H1 (cell line): ENCODE measurements around the gene GOLGA6L10. TPM values are rescaled to one million over a fixed set of nuclear protein-coding genes. Genes with fewer than 3 reads are reported as not detected.
"Not testable (repeated sequence)": the region's sequence is repeated elsewhere in the genome, so short reads cannot be mapped to it uniquely, and the experiment has no call there.

Experiments used
- CTCF ChIA-PET: fragments of 300-600 bp; sonication (Branson Sonifier 250); formaldehyde crosslinking; loops from one replicate; lab custom pipeline; 2021; ENCODE audit not compliant: partially characterized antibody; lab: Charles Lee
- POLR2A ChIA-PET: fragments of 300-600 bp; sonication (Branson Sonifier 250); formaldehyde crosslinking; loops from one replicate; lab custom pipeline; 2021; ENCODE audit warnings: inconsistent platforms; ENCODE audit not compliant: partially characterized antibody; lab: Charles Lee
- DNase-seq, 2 experiments: peaks; one replicate each; pipeline versions ENCODE4 v3.0.0 to v3.0.0-alpha.2; 2010 to 2022; ENCODE audit warnings: low spot score in 2 of 2, low read depth in 1 of 2, mixed read lengths in 1 of 2
- FAIRE-seq: peaks from 2 replicates; lab custom pipeline; 2011; peaks lifted over from hg19 to GRCh38; lab: Jason Lieb, UNC
- H2AFZ ChIP-seq: 2 replicates; pipeline ENCODE4 v1.8.1; 2012; ENCODE audit warnings: low read length, inconsistent platforms
- H2AK5ac ChIP-seq: 2 replicates; pipeline ENCODE4 v1.6.1; 2013; ENCODE audit warnings: low read depth, low read length
- H2BK120ac ChIP-seq: replicated peaks from 2 replicates; pipeline ENCODE3; 2013; ENCODE audit warnings: low read depth, low read length, inconsistent platforms
- H2BK12ac ChIP-seq: 2 replicates; pipeline ENCODE4 v1.6.1; 2013; ENCODE audit warnings: low read depth, low read length
- H2BK15ac ChIP-seq: 2 replicates; pipeline ENCODE4 v1.6.1; 2013; ENCODE audit warnings: low read length
- H2BK20ac ChIP-seq: 2 replicates; pipeline ENCODE4 v1.6.1; 2013; ENCODE audit warnings: low read length
- H2BK5ac ChIP-seq: 2 replicates; pipeline ENCODE4 v1.6.1; 2013; ENCODE audit warnings: low read depth, low read length
- H3K14ac ChIP-seq: 2 replicates; pipeline ENCODE4 v1.6.1; 2013; ENCODE audit warnings: inconsistent platforms; ENCODE audit not compliant: insufficient read length
- H3K18ac ChIP-seq: 2 replicates; pipeline ENCODE4 v1.6.1; 2013; ENCODE audit warnings: low read length; ENCODE audit errors: extremely low read depth
- H3K23ac ChIP-seq: 2 replicates; pipeline ENCODE4 v1.6.1; 2013; ENCODE audit warnings: inconsistent platforms; ENCODE audit not compliant: insufficient read length
- H3K23me2 ChIP-seq: 2 replicates; pipeline ENCODE4 v1.6.1; 2013; ENCODE audit warnings: low read depth, low read length
- H3K27ac ChIP-seq: 2 replicates; pipeline ENCODE4 v1.6.1; 2011; ENCODE audit warnings: low read depth, low read length, inconsistent platforms
- H3K27me3 ChIP-seq, 4 experiments: replicated peaks in 1 of 4; 1 replicate in 1 of 4; 2 replicates in 3 of 4; pipeline versions ENCODE4 v1.6.1 to v1.8.1; 2011 to 2013; ENCODE audit warnings: low read length in 3 of 4, mild to moderate bottlenecking in 3 of 4, inconsistent platforms in 2 of 4, mixed read lengths in 2 of 4, moderate library complexity in 1 of 4; ENCODE audit not compliant: control insufficient read depth in 3 of 4, insufficient read depth in 3 of 4; ENCODE audit errors: extremely low read depth in 1 of 4
- H3K36me3 ChIP-seq, 4 experiments: 2 replicates each; pipeline versions ENCODE4 v1.6.1 to v1.8.1; 2011 to 2013; ENCODE audit warnings: mild to moderate bottlenecking in 4 of 4, low read length in 3 of 4, moderate library complexity in 2 of 4, control low read depth in 1 of 4, inconsistent platforms in 1 of 4; ENCODE audit not compliant: insufficient read depth in 4 of 4, control insufficient read depth in 2 of 4
- H3K4ac ChIP-seq: replicated peaks from 2 replicates; pipeline ENCODE3; 2013; ENCODE audit warnings: low read length, low read depth, mixed read lengths, inconsistent platforms; ENCODE audit not compliant: insufficient read length
- H3K4me1 ChIP-seq, 4 experiments: replicated peaks in 1 of 4; 1 replicate in 1 of 4; 2 replicates in 3 of 4; pipeline versions ENCODE4 v1.6.1 to v1.8.1; 2011 to 2013; ENCODE audit warnings: low read length in 3 of 4, inconsistent platforms in 2 of 4, mixed read lengths in 1 of 4; ENCODE audit not compliant: insufficient read depth in 4 of 4, control insufficient read depth in 3 of 4
- H3K4me2 ChIP-seq, 2 experiments: 2 replicates each; pipeline versions ENCODE4 v1.6.1 to v1.8.1; 2011 to 2013; ENCODE audit warnings: low read depth in 2 of 2, low read length in 2 of 2, control low read depth in 1 of 2, inconsistent platforms in 1 of 2, mild to moderate bottlenecking in 1 of 2; ENCODE audit not compliant: insufficient read depth in 1 of 2
- H3K4me3 ChIP-seq, 4 experiments: fragments of 200-600, 300-600 bp in 1 of 4; sonication (generic), shearing (Covaris generic), sonication (Bioruptor Twin) in 1 of 4; 2 replicates each; pipeline versions ENCODE4 v1.5.1 to v1.8.1; 2011 to 2016; ENCODE audit warnings: low read length in 4 of 4, low read depth in 3 of 4, control low read depth in 2 of 4, inconsistent platforms in 2 of 4, mild to moderate bottlenecking in 2 of 4, mixed read lengths in 1 of 4, moderate library complexity in 1 of 4; ENCODE audit not compliant: insufficient read depth in 2 of 4; ENCODE audit errors: extremely low read depth in 1 of 4
- H3K56ac ChIP-seq: replicated peaks from 2 replicates; pipeline ENCODE3; 2013; ENCODE audit warnings: low read depth, mild to moderate bottlenecking, mixed read lengths, low read length, inconsistent platforms; ENCODE audit not compliant: insufficient read length
- H3K79me1 ChIP-seq: 2 replicates; pipeline ENCODE4 v1.6.1; 2013; ENCODE audit warnings: low read depth, low read length, control low read depth
- H3K79me2 ChIP-seq, 2 experiments: 2 replicates each; pipeline versions ENCODE4 v1.6.1 to v1.8.1; 2012 to 2013; ENCODE audit warnings: low read length in 2 of 2, mild to moderate bottlenecking in 2 of 2, inconsistent platforms in 1 of 2; ENCODE audit not compliant: insufficient read depth in 2 of 2, control insufficient read depth in 1 of 2
- H3K9ac ChIP-seq, 4 experiments: replicated peaks in 1 of 4; 1 replicate in 1 of 4; 2 replicates in 3 of 4; pipeline versions ENCODE4 v1.6.1 to v1.8.1; 2011 to 2013; ENCODE audit warnings: low read depth in 3 of 4, low read length in 3 of 4, control low read depth in 2 of 4, mild to moderate bottlenecking in 2 of 4, moderate library complexity in 2 of 4, inconsistent platforms in 1 of 4; ENCODE audit errors: extremely low read depth in 1 of 4
- H3K9me3 ChIP-seq, 2 experiments: 2 replicates each; pipeline versions ENCODE4 v1.6.1 to v1.8.1; 2012 to 2013; ENCODE audit warnings: mild to moderate bottlenecking in 2 of 2, moderate library complexity in 2 of 2, control low read depth in 1 of 2, inconsistent platforms in 1 of 2, low read depth in 1 of 2, low read length in 1 of 2, mixed read lengths in 1 of 2; ENCODE audit not compliant: insufficient read depth in 2 of 2
- H4K20me1 ChIP-seq, 2 experiments: replicated peaks in 1 of 2; 2 replicates each; pipeline versions ENCODE3 to v1.8.1; 2011 to 2013; ENCODE audit warnings: inconsistent platforms in 2 of 2, low read length in 2 of 2, mild to moderate bottlenecking in 1 of 2; ENCODE audit not compliant: insufficient read depth in 2 of 2, control insufficient read depth in 1 of 2
- H4K5ac ChIP-seq: 2 replicates; pipeline ENCODE4 v1.6.1; 2013; ENCODE audit warnings: low read length, low read depth, mixed read lengths, inconsistent platforms; ENCODE audit not compliant: insufficient read length
- H4K8ac ChIP-seq: 2 replicates; pipeline ENCODE4 v1.8.0; 2013; ENCODE audit warnings: mild to moderate bottlenecking, moderate library complexity, low read length, inconsistent platforms; ENCODE audit not compliant: insufficient read depth; ENCODE audit errors: extremely low read depth
- H4K91ac ChIP-seq: replicated peaks from 2 replicates; pipeline ENCODE3; 2013; ENCODE audit warnings: low read length, mixed read lengths, inconsistent platforms; ENCODE audit not compliant: insufficient read length
- WGBS, 2 experiments: shearing (Covaris generic) in 1 of 2; methylation state at CpG; one replicate each; pipeline versions ENCODE4 v1.1.6 to v1.1.7; 2013 to 2015; ENCODE audit warnings: low lambda C conversion rate in 2 of 2, mixed read lengths in 2 of 2, inconsistent platforms in 1 of 2, low coverage in 1 of 2, missing lambda C conversion rate in 1 of 2; ENCODE audit not compliant: insufficient replicate concordance in 2 of 2, insufficient coverage in 1 of 2, insufficient read length in 1 of 2; ENCODE audit errors: extremely low coverage in 1 of 2, missing lambda C conversion rate in 1 of 2; 5-methylcytosine and 5-hydroxymethylcytosine counted together
- polyA plus RNA-seq, 7 experiments: library from polyadenylated mRNA; depleted of rRNA in 3 of 7; stranded (reverse) in 5 of 7; unstranded in 2 of 7; fragments of >200 nt in 5 of 7; fragments of 200-250 nt in 2 of 7; gene quantifications; 1 replicate in 5 of 7; 2 replicates in 1 of 7; 4 replicates in 1 of 7; pipeline versions ENCODE4 v1.2.1 to v1.2.3, GENCODE V29; 2011 to 2013; ENCODE audit warnings: missing spikeins in 2 of 7, mixed read lengths in 2 of 7
- total RNA-seq: library from RNA; stranded (reverse); fragmentation: NEBNext Ultra II Directional; extraction: Animal tissue kit (Norgen Biotek cat#: 25700); gene quantifications from 2 replicates; pipeline ENCODE4 v1.2.1, GENCODE V29; 2021

GOLGA6L10 gene
- total and polyA plus RNA-seq, 2 of the 8 experiments (the other 6 are each of a cell fraction or from before 2014, with no cell fraction given): 0.91 to 4.0 TPM

- H3K14ac ChIP-seq, H4K20me1 ChIP-seq, H3K23me2 ChIP-seq, H3K4me1 ChIP-seq, H3K27me3 ChIP-seq, H4K5ac ChIP-seq, H2AFZ ChIP-seq, H2BK5ac ChIP-seq, H2BK12ac ChIP-seq, H4K8ac ChIP-seq, H3K56ac ChIP-seq, H3K4ac ChIP-seq, H2AK5ac ChIP-seq, DNase-seq, H3K9ac ChIP-seq, CTCF ChIA-PET, H3K27ac ChIP-seq, H3K18ac ChIP-seq, H2BK15ac ChIP-seq, FAIRE-seq, H4K91ac ChIP-seq, H3K4me3 ChIP-seq, H2BK20ac ChIP-seq, H3K79me1 ChIP-seq, H3K4me2 ChIP-seq, H3K36me3 ChIP-seq, H3K9me3 ChIP-seq, POLR2A ChIA-PET, H3K23ac ChIP-seq, H2BK120ac ChIP-seq: not testable (repeated sequence)
- 75% methylated on average over 2 of the region's 2 CpGs; no CpG with 5 or more reads in 1 of the 2 experiments for WGBS, 2 experiments
- peaks cover 0 to 40% of the 10 kb centered on the region in 2 experiments; a peak in 2 of 4 replicates for H3K79me2 ChIP-seq
Measured at GRCh38 chr15:82373661-82374060, 24.4 kb upstream of the GOLGA6L10 start.
